B cell (primary cell): Measurements from ENCODE around the gene NCOA3. TPM values are rescaled to one million over a fixed set of nuclear protein-coding genes. Genes with fewer than 3 reads are reported as not detected.

Experiments used
- ATAC-seq: fragments of 200-7000 bp; cut with Tn5 transposase; one replicate; pipeline ENCODE4 v1.10.0; 2021; ENCODE audit warnings: low read depth, mild to moderate bottlenecking, moderate number of reproducible peaks, moderate library complexity
- CTCF ChIA-PET: fragments of 350-600 bp; sonication (Branson Sonifier 250); formaldehyde crosslinking; loops from one replicate; lab custom pipeline; 2021; ENCODE audit warnings: antibody characterized with exemption, inconsistent platforms; lab: Charles Lee
- POLR2A ChIA-PET: fragments of 350-600 bp; sonication (Branson Sonifier 250); formaldehyde crosslinking; loops from one replicate; lab custom pipeline; 2021; ENCODE audit warnings: antibody characterized with exemption; lab: Charles Lee
- DNase-seq: peaks from one replicate; pipeline ENCODE4 v3.0.0; 2013
- H2AFZ ChIP-seq: 2 replicates; pipeline ENCODE4 v1.6.1; 2012; ENCODE audit warnings: mild to moderate bottlenecking, low read depth, low read length; ENCODE audit not compliant: insufficient read depth, poor library complexity, severe bottlenecking
- H3K27ac ChIP-seq, 2 donors: 1 replicate in 1 of 2; 2 replicates in 1 of 2; pipeline ENCODE4 v1.5.1; 2012 to 2013; ENCODE audit warnings: low read length in 2 of 2, mild to moderate bottlenecking in 2 of 2, moderate library complexity in 1 of 2
- H3K27me3 ChIP-seq, 4 experiments: fragments of 200-600 bp in 1 of 4; sonication (generic) in 1 of 4; replicated peaks in 1 of 4; 1 replicate in 2 of 4; 2 replicates in 2 of 4; pipeline versions ENCODE4 v1.6.1 to v1.7.0; 2013 to 2016; ENCODE audit warnings: low read length in 3 of 4, mild to moderate bottlenecking in 2 of 4, mixed read lengths in 1 of 4, moderate library complexity in 1 of 4; ENCODE audit not compliant: insufficient read depth in 4 of 4, control insufficient read depth in 3 of 4; ENCODE audit errors: control extremely low read depth in 1 of 4
- H3K36me3 ChIP-seq, 2 experiments: replicated peaks in 1 of 2; 1 replicate in 1 of 2; 2 replicates in 1 of 2; pipeline versions ENCODE4 v1.6.1 to v1.7.1; 2013; ENCODE audit warnings: low read length in 1 of 2; ENCODE audit not compliant: insufficient read depth in 2 of 2, control insufficient read depth in 1 of 2; ENCODE audit errors: control extremely low read depth in 1 of 2, extremely low read depth in 1 of 2
- H3K4me1 ChIP-seq, 2 donors: fragments of 200-600 bp in 1 of 2; sonication (generic) in 1 of 2; 1 replicate in 1 of 2; 2 replicates in 1 of 2; pipeline versions ENCODE4 v1.5.1 to v1.6.1; 2013 to 2017; ENCODE audit warnings: low read length in 2 of 2; ENCODE audit not compliant: control insufficient read depth in 2 of 2, insufficient read depth in 2 of 2
- H3K4me2 ChIP-seq: replicated peaks from 2 replicates; pipeline ENCODE3; 2012; ENCODE audit warnings: mild to moderate bottlenecking, low read depth, low read length; ENCODE audit not compliant: poor library complexity, severe bottlenecking
- H3K4me3 ChIP-seq, 5 experiments: fragments of 200-600 bp in 1 of 5; sonication (generic) in 1 of 5; 1 replicate in 3 of 5; 2 replicates in 2 of 5; pipeline versions ENCODE4 v1.5.1 to v1.7.0; 2011 to 2016; ENCODE audit warnings: low read length in 4 of 5, mild to moderate bottlenecking in 4 of 5, low read depth in 2 of 5, control low read depth in 1 of 5, moderate library complexity in 1 of 5; ENCODE audit not compliant: insufficient read depth in 1 of 5; ENCODE audit errors: control extremely low read depth in 1 of 5, extremely low read depth in 1 of 5
- H3K79me2 ChIP-seq: fragments of 200-600 bp; sonication (generic); one replicate; pipeline ENCODE4 v1.6.0; 2016; ENCODE audit warnings: low read length; ENCODE audit not compliant: control insufficient read depth, insufficient read depth
- H3K9ac ChIP-seq: fragments of 200-600 bp; sonication (generic); 2 replicates; pipeline ENCODE4 v1.6.1; 2017; ENCODE audit warnings: mild to moderate bottlenecking, low read length, moderate library complexity
- H3K9me3 ChIP-seq, 3 donors: one replicate each; pipeline versions ENCODE4 v1.6.1 to v1.7.1; 2013; ENCODE audit warnings: low read length in 2 of 3; ENCODE audit not compliant: control insufficient read depth in 2 of 3, insufficient read depth in 1 of 3; ENCODE audit errors: control extremely low read depth in 1 of 3
- H4K20me1 ChIP-seq: 2 replicates; pipeline ENCODE4 v1.6.0; 2012; ENCODE audit warnings: mild to moderate bottlenecking, low read length; ENCODE audit not compliant: insufficient read depth, control insufficient read depth, poor library complexity, severe bottlenecking
- H3K27ac Mint-ChIP-seq: one replicate; pipeline ENCODE4 v1.8.0; 2021; ENCODE audit warnings: mixed read lengths
- H3K27me3 Mint-ChIP-seq: one replicate; pipeline ENCODE4 v1.8.0; 2021; ENCODE audit warnings: mixed read lengths
- H3K4me1 Mint-ChIP-seq: one replicate; pipeline ENCODE4 v1.8.0; 2021; ENCODE audit warnings: mixed read lengths
- H3K4me3 Mint-ChIP-seq: one replicate; pipeline ENCODE4 v1.8.0; 2021; ENCODE audit warnings: mixed read lengths
- H3K9me3 Mint-ChIP-seq: one replicate; pipeline ENCODE4 v1.8.0; 2022; ENCODE audit warnings: mixed read lengths; ENCODE audit not compliant: insufficient read depth
- CTCF ChIP-seq: fragments of 200-600 bp; IDR thresholded peaks from one replicate; pipeline ENCODE4 v1.8.0; 2022; ENCODE audit warnings: antibody characterized with exemption, mild to moderate bottlenecking
- EZH2 ChIP-seq: IDR thresholded peaks from 2 replicates; pipeline ENCODE4 v1.6.1; 2012; ENCODE audit warnings: borderline replicate concordance, low read depth, mild to moderate bottlenecking, moderate library complexity, low read length; ENCODE audit not compliant: insufficient read depth, poor library complexity, severe bottlenecking
- WGBS: methylation state at CpG from one replicate; pipeline ENCODE4 v1.1.5; 2013; ENCODE audit warnings: missing lambda C conversion rate; ENCODE audit not compliant: insufficient coverage; 5-methylcytosine and 5-hydroxymethylcytosine counted together
- intact Hi-C: fragments of 100-400 bp; cut with micrococcal nuclease; formaldehyde crosslinking; loops from one replicate; pipeline ENCODE4 v1.10.0; 2022
- polyA plus RNA-seq: library from polyadenylated mRNA; depleted of rRNA; stranded (reverse); fragments of >200 nt; gene quantifications from 2 replicates; pipeline ENCODE4 v1.2.3, GENCODE V29; 2012
- total RNA-seq, 2 donors: library from RNA; stranded (reverse); fragments of 120-200 nt in 1 of 2; gene quantifications; 1 replicate in 1 of 2; 2 replicates in 1 of 2; pipeline versions ENCODE4 v1.2.3 to v1.2.4, GENCODE V29; 2013 to 2022

Gene NCOA3
- total and polyA plus RNA-seq, 2 donors (not counting 1 experiment from before 2014, with no cell fraction given) = 54.0 to 309 TPM

DNA sequence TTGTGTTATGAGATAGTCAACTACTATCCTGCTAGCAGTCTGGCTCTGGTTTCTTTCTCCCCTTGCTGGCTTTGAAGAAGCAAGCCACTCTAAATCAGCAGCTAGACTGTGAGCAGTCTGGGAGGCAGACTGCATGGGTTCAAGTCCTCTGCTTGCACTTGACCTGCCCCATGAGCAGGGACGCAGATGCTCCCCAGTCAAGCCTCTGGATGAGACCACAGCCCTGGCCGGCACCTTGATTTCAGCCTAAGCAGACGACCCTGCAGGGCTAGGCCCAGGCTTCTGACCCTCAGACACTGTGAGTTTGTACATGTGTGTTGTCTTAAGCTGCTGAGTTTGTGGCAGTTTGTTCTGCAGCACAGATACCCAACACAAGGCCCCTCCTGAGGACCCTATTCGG lies 177.8 kb downstream of the NCOA3 start:
- peaks cover 1% of the 10 kb centered on the region for H3K4me1 Mint-ChIP-seq
- TF ChIP-seq CTCF = no peak
- Histone ChIP-seq H4K20me1 (no peaks in the 10 kb centered on the region), H3K36me3 (no peaks in the 10 kb centered on the region), H3K27ac (no peak overlapping the region), H3K4me1 (no peaks in the 10 kb centered on the region), H3K4me3 (no peak overlapping the region), H3K4me2 (no peak overlapping the region), H3K27me3 (peaks cover 0 to 2% (median 0%) of the 10 kb centered on the region in 4 experiments), H2AFZ (no peak overlapping the region), H3K79me2 (no peaks in the 10 kb centered on the region), H3K9me3 (peaks cover 0 to 3% (median 0%) of the 10 kb centered on the region in 3 donors), H3K9ac (no peak overlapping the region)
- ChIA-PET POLR2A (no interaction called here), CTCF (interaction anchor here (0.5 to 12.8 kb wide), 6 partner anchors 13 to 1911 kb away, joined by 3 to 299 read pairs (median 5); no protein-coding TSS in a partner anchor)
- no peak for ATAC-seq
- WGBS = 100% methylated on average over 2 of the region's 4 CpGs
- no peak overlapping the region for H3K27ac Mint-ChIP-seq
- intact Hi-C loops = loop anchor here (2.0 to 5.0 kb wide), 2 partner anchors 48 to 107 kb away; no protein-coding TSS in a partner anchor
- no peaks in the 10 kb centered on the region for H3K9me3 Mint-ChIP-seq
- peaks cover 5% of the 10 kb centered on the region for H3K27me3 Mint-ChIP-seq
- no peak overlapping the region for H3K4me3 Mint-ChIP-seq
- DNase-seq = no peak

- Histone ChIP-seq H3K9ac (no peak overlapping the region), H3K27ac (no peak overlapping the region), H3K4me1 (no peaks in the 10 kb centered on the region), H3K36me3 (no peaks in the 10 kb centered on the region), H3K4me3 (no peak overlapping the region), H3K9me3 (peaks cover 0 to 3% (median 0%) of the 10 kb centered on the region in 3 donors), H2AFZ (no peak overlapping the region), H3K4me2 (no peak overlapping the region), H3K79me2 (no peaks in the 10 kb centered on the region), H3K27me3 (no peaks in the 10 kb centered on the region), H4K20me1 (no peaks in the 10 kb centered on the region)
- Mint-ChIP-seq H3K4me3 (no peak overlapping the region), H3K27me3 (peaks cover 5% of the 10 kb centered on the region), H3K4me1 (peaks cover 1% of the 10 kb centered on the region), H3K27ac (no peak overlapping the region), H3K9me3 (no peaks in the 10 kb centered on the region)
- WGBS = 89% methylated on average over 3 of the region's 6 CpGs
- ATAC-seq (no peak), DNase-seq (no peak)
- intact Hi-C loops = no loop called here
- ChIA-PET POLR2A (no interaction called here), CTCF (interaction anchor here (0.6 to 12.8 kb wide), 5 partner anchors 18 to 941 kb away, joined by 3 to 299 read pairs (median 4); no protein-coding TSS in a partner anchor)
- TF ChIP-seq EZH2 (no peak), CTCF (no peak)
These were observed 179.3 kb downstream of the NCOA3 start for GRCh38 chr20:47680804-47681529.
